ENCODE measurements around the gene OR2AJ1.

OR2AJ1 gene, protein sequence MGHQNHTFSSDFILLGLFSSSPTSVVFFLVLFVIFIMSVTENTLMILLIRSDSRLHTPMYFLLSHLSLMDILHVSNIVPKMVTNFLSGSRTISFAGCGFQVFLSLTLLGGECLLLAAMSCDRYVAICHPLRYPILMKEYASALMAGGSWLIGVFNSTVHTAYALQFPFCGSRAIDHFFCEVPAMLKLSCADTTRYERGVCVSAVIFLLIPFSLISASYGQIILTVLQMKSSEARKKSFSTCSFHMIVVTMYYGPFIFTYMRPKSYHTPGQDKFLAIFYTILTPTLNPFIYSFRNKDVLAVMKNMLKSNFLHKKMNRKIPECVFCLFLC

GRCh38 chr1:247924868-247925267 is at the start of gene OR2AJ1:
OR2AJ1 (plus strand) TSS chr1:247924889; CDS start chr1:247933769, 8,880 bp downstream.
- H3K27me3 Mint-ChIP-seq (ENCODE audit: low read depth): no peaks in the 10 kb centered on the region
- H3K36me3 Mint-ChIP-seq (ENCODE audit: low read depth): no peaks in the 10 kb centered on the region
- no peak within 1 kb of the TSS for H3K4me3 Mint-ChIP-seq
- no peaks in the 10 kb centered on the region for H3K4me1 Mint-ChIP-seq (ENCODE audit: low read depth)
- H3K9me3 Mint-ChIP-seq: no peaks in the 10 kb centered on the region
- H3K27ac Mint-ChIP-seq: no peak within 1 kb of the TSS

DNA sequence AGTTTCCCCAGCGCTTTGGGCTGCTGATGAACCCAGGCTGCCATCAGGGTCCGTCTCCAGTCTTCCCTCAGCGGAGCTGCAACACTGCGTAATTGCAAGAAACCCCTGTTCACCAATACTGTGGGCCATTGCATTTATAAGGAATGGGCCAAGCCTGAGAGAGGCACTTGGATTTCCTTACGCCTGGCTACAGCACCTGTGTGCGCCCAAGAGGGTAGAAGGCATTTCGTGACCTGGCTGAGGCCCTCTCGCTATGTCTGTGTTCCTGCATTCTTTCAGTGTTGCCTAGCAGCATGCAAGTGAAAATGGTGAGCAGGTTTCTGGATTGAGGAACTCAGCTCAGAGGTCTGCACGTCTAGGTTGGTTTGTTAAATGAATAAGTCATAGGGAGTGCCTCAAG is 41.3 kb upstream of the OR2AJ1 start:
- Mint-ChIP-seq H3K4me3 (no peak overlapping the region), H3K36me3 (ENCODE audit: low read depth) (no peaks in the 10 kb centered on the region), H3K9me3 (no peaks in the 10 kb centered on the region), H3K27me3 (ENCODE audit: low read depth) (no peaks in the 10 kb centered on the region), H3K27ac (no peak overlapping the region), H3K4me1 (ENCODE audit: low read depth) (no peaks in the 10 kb centered on the region)

GRCh38 chr1:247884797-247885413 is 39.8 kb upstream of the OR2AJ1 start:
- H3K4me1 Mint-ChIP-seq (ENCODE audit: low read depth): no peaks in the 10 kb centered on the region
- H3K9me3 Mint-ChIP-seq: no peaks in the 10 kb centered on the region
- no peaks in the 10 kb centered on the region for H3K27me3 Mint-ChIP-seq (ENCODE audit: low read depth)

DNA sequence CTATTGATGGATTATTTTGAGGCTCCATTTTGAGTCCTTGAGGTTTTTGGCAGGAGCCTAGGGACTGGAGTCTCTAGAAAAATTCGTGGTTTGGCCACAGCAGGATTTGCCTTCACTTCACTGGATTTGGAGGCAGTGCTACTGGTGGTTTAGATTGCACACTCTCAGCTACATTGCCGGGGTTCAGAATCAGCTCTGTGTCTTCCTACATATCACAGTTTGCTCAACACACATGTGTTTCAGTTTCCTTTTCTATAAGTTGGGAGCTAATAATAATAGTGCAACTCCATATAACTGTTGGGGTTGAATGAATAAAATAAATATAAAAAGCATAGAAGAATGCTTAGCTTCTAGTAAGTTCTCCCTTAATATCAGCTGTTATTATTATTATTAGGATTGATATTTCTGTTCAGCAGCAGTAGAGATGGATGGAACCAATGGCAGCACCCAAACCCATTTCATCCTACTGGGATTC is 29.5 kb upstream of the OR2AJ1 start, which contains the start of gene OR2W3:
Gene OR2W3, plus strand, starts transcription at position 425 of the 475 bp plus-strand sequence. Its CDS starts 0 bp downstream, at position 425.
- no peak within 1 kb of the TSS for H3K27ac Mint-ChIP-seq
- H3K4me3 Mint-ChIP-seq: no peak within 1 kb of the TSS
- no peaks in the 10 kb centered on the region for H3K36me3 Mint-ChIP-seq (ENCODE audit: low read depth)
- H3K9me3 Mint-ChIP-seq: no peaks in the 10 kb centered on the region
- no peaks in the 10 kb centered on the region for H3K27me3 Mint-ChIP-seq (ENCODE audit: low read depth)
- H3K4me1 Mint-ChIP-seq (ENCODE audit: low read depth): no peaks in the 10 kb centered on the region

More at GRCh38 chr1:247884797-247885413, 39.8 kb upstream of the OR2AJ1 start:
- no peak overlapping the region for H3K27ac Mint-ChIP-seq
- H3K36me3 Mint-ChIP-seq (ENCODE audit: low read depth): no peaks in the 10 kb centered on the region
- no peak overlapping the region for H3K4me3 Mint-ChIP-seq

DNA sequence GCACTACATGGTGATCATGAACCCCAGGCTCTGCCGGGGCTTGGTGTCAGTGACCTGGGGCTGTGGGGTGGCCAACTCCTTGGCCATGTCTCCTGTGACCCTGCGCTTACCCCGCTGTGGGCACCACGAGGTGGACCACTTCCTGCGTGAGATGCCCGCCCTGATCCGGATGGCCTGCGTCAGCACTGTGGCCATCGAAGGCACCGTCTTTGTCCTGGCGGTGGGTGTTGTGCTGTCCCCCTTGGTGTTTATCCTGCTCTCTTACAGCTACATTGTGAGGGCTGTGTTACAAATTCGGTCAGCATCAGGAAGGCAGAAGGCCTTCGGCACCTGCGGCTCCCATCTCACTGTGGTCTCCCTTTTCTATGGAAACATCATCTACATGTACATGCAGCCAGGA is 28.7 kb upstream of the OR2AJ1 start:
- H3K4me1 Mint-ChIP-seq (ENCODE audit: low read depth): no peaks in the 10 kb centered on the region
- H3K4me3 Mint-ChIP-seq: no peak overlapping the region
- no peak overlapping the region for H3K27ac Mint-ChIP-seq
- no peaks in the 10 kb centered on the region for H3K36me3 Mint-ChIP-seq (ENCODE audit: low read depth)
- no peaks in the 10 kb centered on the region for H3K9me3 Mint-ChIP-seq
- H3K27me3 Mint-ChIP-seq (ENCODE audit: low read depth): no peaks in the 10 kb centered on the region

DNA sequence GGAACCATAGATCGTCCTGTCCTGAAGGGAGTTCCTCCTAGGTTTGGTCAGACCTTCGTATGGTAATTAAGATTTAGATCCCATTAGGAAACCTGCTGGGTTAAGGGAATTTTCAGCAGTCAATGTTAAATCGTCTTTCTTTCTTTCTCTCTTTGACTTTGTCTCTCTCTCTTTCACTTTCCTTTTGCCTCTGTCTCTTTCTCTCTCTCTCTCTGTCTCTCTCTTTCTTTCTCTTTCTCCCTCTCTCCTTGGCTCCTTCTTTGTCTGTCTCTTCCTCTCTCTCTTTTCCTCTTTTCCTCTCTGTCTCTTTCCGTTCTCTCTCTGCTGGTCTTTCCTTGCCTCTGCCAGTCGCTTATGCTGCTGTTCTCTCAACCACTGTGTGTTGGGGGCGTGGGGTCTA is 20.6 kb upstream of the OR2AJ1 start:
- Mint-ChIP-seq H3K27me3 (ENCODE audit: low read depth) (no peaks in the 10 kb centered on the region), H3K4me1 (ENCODE audit: low read depth) (peaks cover 24% of the 10 kb centered on the region), H3K9me3 (peaks cover 12% of the 10 kb centered on the region), H3K36me3 (ENCODE audit: low read depth) (no peaks in the 10 kb centered on the region), H3K4me3 (peak overlapping the region; percentile 11), H3K27ac (no peak overlapping the region)

DNA sequence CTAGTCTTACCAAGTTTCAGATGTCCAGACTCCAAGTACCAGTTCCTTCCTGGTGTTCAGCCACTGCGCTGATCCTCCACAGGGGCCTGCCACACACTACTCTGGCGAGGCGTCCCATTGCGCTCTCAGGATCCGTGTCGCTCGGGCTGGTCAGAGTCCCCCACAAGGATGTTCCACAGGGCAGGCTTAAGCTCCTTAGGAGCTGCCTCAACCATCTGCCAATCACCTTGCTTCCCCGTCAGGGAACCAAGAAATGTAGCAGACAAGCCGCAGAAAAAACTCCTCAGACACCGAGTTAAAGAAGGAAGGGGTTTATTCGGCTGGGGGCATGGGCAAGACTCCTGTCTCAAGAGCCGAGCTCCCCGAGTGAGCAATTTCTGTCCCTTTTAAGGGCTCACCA is 19.5 kb upstream of the OR2AJ1 start:
- no peak overlapping the region for H3K4me3 Mint-ChIP-seq
- H3K36me3 Mint-ChIP-seq (ENCODE audit: low read depth): no peaks in the 10 kb centered on the region
- no peaks in the 10 kb centered on the region for H3K27me3 Mint-ChIP-seq (ENCODE audit: low read depth)
- H3K9me3 Mint-ChIP-seq: peaks cover 12% of the 10 kb centered on the region
- no peak overlapping the region for H3K27ac Mint-ChIP-seq
- peaks cover 24% of the 10 kb centered on the region for H3K4me1 Mint-ChIP-seq (ENCODE audit: low read depth)

DNA sequence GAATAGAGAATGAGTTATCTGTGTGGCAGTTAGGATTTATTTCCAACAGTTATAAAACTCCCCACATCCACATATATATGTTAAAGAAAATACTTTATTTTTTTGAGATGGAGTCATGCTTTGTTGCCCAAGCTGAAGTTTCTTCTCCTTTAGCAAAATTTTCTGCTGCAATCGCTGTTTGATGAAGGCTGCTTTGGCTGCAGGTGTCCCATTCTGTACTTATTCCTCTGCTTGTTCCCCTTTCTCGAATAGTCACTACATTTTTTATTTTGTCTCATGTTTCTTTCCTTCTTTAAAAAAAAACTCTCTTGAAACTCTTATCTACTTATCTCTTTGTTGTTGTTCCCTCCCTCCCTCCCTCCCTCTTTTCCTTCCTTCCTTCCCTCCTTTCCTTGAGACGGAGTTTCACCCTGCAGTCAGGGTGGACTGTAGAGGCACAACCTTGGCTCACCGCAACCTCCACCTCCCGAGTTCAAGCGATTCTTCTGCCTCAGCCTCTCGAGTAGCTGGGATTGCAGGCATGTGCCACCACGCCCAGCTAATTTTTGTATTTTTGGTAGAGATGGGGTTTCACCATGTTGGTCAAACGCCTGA is 18.7 kb upstream of the OR2AJ1 start:
- Mint-ChIP-seq H3K9me3 (peaks cover 12% of the 10 kb centered on the region), H3K27ac (peak overlapping the region; percentile 85), H3K27me3 (ENCODE audit: low read depth) (no peaks in the 10 kb centered on the region), H3K36me3 (ENCODE audit: low read depth) (no peaks in the 10 kb centered on the region), H3K4me3 (peak overlapping the region; percentile 83), H3K4me1 (ENCODE audit: low read depth) (peaks cover 24% of the 10 kb centered on the region)

DNA sequence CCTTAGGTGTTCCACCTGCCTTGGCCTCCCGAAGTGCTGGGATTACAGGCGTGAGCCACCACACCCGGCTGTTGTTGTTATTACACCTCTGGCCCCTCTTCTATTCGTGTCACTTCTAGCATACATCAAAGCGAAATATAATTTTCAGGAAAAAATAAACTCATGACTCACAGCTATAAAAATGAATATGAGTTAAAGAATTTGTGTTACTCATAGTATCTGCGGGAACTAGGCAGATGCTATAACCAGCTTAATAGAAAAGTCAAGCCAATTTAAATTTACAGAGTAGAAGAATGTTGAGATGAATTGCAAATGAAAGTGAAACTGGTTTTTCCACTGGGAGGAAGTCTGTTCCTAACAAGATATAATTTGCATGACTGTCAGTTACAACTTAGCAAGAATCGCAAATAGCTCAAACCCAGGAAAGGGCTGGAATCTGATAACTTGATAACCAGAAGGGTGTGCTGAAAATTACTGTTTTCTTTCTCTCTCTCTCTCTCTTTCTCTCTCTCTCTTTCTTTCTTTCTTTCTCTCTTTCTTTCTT is 18.1 kb upstream of the OR2AJ1 start:
- H3K4me1 Mint-ChIP-seq (ENCODE audit: low read depth): peaks cover 24% of the 10 kb centered on the region

DNA sequence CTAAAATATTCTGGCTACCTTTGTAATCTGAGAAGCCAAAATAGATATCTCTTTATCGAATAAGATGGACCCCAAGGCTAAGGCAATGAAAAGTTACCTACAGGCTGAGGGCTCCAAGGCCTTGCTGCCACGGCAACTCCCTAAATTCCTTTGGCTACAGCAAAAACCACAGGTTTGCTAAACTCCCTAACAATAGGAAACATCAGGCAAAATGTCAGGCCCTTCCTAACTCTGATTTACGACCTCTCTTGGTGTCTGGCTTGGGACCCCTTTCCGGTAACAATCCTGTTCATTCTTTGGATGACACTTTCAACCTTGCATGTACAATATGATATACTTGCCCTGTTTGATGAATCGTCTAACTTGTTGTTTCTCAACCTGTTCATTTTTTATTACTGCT is 15.9 kb upstream of the OR2AJ1 start:
- peaks cover 12% of the 10 kb centered on the region for H3K9me3 Mint-ChIP-seq
- H3K27ac Mint-ChIP-seq: no peak overlapping the region
- no peaks in the 10 kb centered on the region for H3K27me3 Mint-ChIP-seq (ENCODE audit: low read depth)
- no peaks in the 10 kb centered on the region for H3K36me3 Mint-ChIP-seq (ENCODE audit: low read depth)
- H3K4me3 Mint-ChIP-seq: no peak overlapping the region
- peaks cover 24% of the 10 kb centered on the region for H3K4me1 Mint-ChIP-seq (ENCODE audit: low read depth)

More for the DNA sequence above, 18.1 kb upstream of the OR2AJ1 start:
- Mint-ChIP-seq H3K36me3 (ENCODE audit: low read depth) (no peaks in the 10 kb centered on the region), H3K27me3 (ENCODE audit: low read depth) (no peaks in the 10 kb centered on the region), H3K9me3 (peaks cover 12% of the 10 kb centered on the region), H3K27ac (peak overlapping the region; percentile 85), H3K4me3 (peak overlapping the region; percentile 83)

DNA sequence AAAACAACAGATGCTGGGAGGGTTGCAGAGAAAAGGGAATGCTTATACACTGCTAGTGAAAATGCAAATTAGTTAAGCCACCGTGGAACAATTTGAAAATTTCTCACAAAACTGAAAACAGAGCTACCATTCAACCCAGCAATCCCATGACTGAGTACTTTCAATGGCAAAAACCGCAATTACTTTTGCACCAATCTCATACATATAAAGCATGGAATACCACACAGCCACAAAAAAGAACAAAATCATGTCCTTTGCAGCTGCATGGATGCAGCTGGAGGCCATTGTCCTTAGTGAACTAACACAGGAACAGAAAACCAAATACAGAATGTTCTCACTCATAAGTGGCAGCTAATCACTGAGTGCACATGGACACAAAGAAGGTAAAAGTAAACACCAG is 10.9 kb upstream of the OR2AJ1 start:
- no peak overlapping the region for H3K27ac Mint-ChIP-seq
- no peaks in the 10 kb centered on the region for H3K4me1 Mint-ChIP-seq (ENCODE audit: low read depth)
- no peaks in the 10 kb centered on the region for H3K36me3 Mint-ChIP-seq (ENCODE audit: low read depth)
- no peak overlapping the region for H3K4me3 Mint-ChIP-seq
- peaks cover 4% of the 10 kb centered on the region for H3K9me3 Mint-ChIP-seq
- no peaks in the 10 kb centered on the region for H3K27me3 Mint-ChIP-seq (ENCODE audit: low read depth)

- Mint-ChIP-seq H3K9me3 (no peaks in the 10 kb centered on the region), H3K27ac (no peak overlapping the region), H3K4me1 (ENCODE audit: low read depth) (no peaks in the 10 kb centered on the region), H3K36me3 (ENCODE audit: low read depth) (no peaks in the 10 kb centered on the region), H3K27me3 (ENCODE audit: low read depth) (no peaks in the 10 kb centered on the region), H3K4me3 (no peak overlapping the region)
These were observed 9.6 kb upstream of the OR2AJ1 start for GRCh38 chr1:247914941-247915662.

DNA sequence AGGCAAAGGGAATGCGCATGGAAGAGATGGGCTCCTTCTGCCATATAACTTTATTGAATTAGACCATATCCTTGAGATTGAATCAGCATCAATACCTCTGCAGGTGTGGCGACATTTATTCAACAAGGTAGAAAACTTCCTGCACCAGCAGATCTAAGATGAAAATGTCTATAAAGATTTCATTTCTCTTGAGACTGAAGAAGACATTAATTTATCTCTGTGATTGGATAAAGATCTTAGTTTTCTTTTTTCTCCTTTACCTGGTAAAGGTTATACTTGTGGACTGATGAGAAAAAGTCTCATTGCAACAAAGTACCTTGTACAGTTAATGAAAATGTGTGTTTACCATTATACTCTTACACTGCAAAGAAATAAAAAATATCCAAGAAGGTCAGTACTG is 4.7 kb upstream of the OR2AJ1 start, which contains the start of gene OR2T8:
Gene OR2T8, plus strand, starts transcription at position 301 of the 400 bp plus-strand sequence. CDS start 766 bp downstream, outside the sequence.
- H3K27me3 Mint-ChIP-seq (ENCODE audit: low read depth): no peaks in the 10 kb centered on the region
- H3K27ac Mint-ChIP-seq: no peak within 1 kb of the TSS
- no peaks in the 10 kb centered on the region for H3K36me3 Mint-ChIP-seq (ENCODE audit: low read depth)
- no peaks in the 10 kb centered on the region for H3K9me3 Mint-ChIP-seq
- H3K4me3 Mint-ChIP-seq: no peak within 1 kb of the TSS
- no peaks in the 10 kb centered on the region for H3K4me1 Mint-ChIP-seq (ENCODE audit: low read depth)

DNA sequence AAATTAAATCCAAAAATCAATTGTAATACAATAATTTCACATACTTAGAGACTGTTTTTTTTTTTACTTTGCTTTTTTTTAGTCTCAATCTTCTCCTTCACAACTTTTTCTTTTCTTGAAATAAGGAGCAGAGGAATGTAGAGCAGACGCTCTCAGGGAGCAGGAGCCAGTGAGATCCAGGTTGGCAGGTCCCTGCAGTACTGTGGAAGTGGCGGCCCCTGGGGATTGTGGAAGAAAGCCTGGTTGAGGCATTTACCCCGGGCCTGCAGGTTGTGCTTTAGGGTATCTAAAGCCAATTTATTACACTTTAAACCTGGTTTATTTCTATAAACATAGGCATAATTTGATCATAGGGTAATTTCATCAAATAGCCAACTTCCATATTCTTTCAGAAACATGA is 748 bp upstream of the OR2AJ1 start:
- no peak overlapping the region for H3K27ac Mint-ChIP-seq
- H3K4me3 Mint-ChIP-seq: no peak overlapping the region
- no peaks in the 10 kb centered on the region for H3K9me3 Mint-ChIP-seq
- H3K36me3 Mint-ChIP-seq (ENCODE audit: low read depth): no peaks in the 10 kb centered on the region
- no peaks in the 10 kb centered on the region for H3K27me3 Mint-ChIP-seq (ENCODE audit: low read depth)
- H3K4me1 Mint-ChIP-seq (ENCODE audit: low read depth): no peaks in the 10 kb centered on the region

Measured in T-helper 1 cell treated with Interleukin-12 subunit alpha and Interleukin-12 subunit beta and Interleukin-4 antibody, amounts not matched to agents 30 μg/mL and 1 μg/mL, for 36 hours (primary cell).